GM21529 (cell line): ENCODE measurements around the gene CNOT9.
"Not testable (repeated sequence)": the region's sequence is repeated elsewhere in the genome, so short reads cannot be mapped to it uniquely, and the experiment has no call there.

ENCODE experiments used
- ATAC-seq: cut with Tn5 transposase; IDR thresholded peaks from one replicate; pipeline ENCODE4 v1.9.1; 2021; ENCODE audit not compliant: unreplicated experiment

The CNOT9 gene, protein sequence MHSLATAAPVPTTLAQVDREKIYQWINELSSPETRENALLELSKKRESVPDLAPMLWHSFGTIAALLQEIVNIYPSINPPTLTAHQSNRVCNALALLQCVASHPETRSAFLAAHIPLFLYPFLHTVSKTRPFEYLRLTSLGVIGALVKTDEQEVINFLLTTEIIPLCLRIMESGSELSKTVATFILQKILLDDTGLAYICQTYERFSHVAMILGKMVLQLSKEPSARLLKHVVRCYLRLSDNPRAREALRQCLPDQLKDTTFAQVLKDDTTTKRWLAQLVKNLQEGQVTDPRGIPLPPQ

DNA sequence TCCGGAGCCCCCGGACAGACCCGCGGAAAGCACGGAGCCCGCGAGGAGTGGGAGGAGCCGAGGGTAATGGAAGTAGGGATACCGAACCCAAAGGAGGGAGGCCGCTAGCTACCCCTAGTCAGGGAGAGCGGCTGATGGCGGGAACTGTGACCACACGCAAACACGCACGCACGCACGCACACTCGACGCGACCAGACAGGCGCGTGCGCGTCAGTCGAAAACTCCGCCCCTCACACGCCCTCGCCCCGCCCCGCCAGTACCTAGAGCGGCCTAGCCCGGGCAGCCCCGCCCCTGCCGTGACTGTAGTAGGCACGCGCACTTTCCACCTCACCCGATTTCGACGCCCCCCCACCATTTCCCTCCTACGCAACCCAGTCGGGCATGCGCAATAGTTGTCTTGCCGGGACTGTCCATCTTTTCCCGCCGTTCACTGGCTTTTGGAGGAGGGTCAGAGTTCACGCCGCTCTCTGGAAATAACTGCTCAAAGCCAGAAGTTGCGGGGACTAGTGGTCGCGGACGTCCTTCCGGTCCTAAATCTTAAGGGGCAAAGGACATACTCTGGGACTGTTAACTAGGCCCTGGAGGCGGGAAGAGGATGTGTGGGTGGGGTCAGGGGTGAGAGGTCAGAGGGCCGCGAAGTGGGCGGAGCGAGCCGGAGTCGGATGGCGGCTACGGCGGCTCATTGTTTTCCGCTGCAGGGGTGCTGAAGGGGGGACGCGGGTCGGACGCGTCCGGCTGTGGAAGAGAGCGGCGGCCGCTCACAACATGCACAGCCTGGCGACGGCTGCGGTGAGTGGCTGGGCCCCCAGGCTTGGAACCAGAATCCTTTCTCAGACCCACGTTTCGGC, at the start of gene CNOT9, which contains the start of gene USP37:
Gene CNOT9, plus strand, starts transcription at position 650 of the 848 bp plus-strand sequence. Its CDS starts 116 bp downstream, at position 766.
Gene USP37, minus strand, starts transcription at position 162 of the 848 bp plus-strand sequence. CDS start 9,698 bp downstream, outside the sequence.
- peak; percentile 74 for ATAC-seq

DNA sequence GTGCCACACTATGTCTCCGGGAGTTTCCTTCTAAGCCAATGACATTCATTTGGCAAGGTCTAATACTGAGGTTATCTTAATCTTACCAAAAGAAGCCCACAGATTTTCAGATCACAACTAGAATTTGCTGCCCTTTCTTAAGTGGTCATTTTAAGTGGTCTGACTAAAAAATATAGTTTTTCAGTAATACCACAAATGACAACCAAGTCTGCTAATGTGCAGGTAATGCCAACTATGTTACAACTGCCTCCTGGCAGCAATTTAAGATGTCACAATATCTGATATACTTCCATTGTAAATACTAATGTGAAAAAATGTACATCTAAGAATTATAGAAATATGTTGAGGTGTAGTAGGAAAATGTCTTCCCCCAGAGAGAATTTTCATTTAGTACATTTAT, 49.8 kb upstream of the CNOT9 start:
- no peak for ATAC-seq

DNA sequence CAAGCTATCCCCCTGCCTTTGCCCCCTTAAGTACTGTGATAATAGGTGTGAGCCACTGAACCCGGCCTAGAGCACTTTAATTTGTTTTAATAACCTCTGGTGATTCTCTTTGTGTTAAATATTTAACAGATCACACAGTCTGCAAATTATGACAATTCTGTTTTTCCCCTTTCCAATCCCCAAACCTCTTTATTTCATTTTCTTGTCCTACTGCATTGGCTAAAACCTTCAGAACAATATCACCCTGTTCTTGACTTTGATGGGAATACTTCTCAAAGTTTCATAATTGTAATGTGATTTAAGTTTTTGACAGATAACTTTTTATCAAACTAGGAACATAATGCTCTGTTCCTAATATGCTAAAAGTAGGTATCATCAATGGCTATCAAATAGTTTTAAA, 45.0 kb upstream of the CNOT9 start:
- no peak for ATAC-seq

DNA sequence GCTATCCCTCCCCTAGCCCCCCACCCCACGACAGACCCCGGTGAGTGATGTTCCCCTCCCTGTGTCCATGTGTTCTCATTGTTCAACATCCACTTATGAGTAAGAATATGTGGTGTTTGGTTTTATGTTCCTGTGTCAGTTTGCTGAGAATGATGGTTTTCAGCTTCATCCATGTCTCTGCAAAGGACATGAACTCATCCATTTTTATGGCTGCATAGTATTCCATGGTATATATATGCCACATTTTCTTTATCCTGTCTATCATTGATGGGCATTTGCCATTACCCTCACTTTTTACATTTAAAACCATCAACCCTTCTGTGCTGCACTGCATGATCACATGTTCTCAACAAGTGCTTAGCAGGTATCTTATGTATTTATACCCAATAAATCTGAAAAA, 40.2 kb upstream of the CNOT9 start:
- not testable (repeated sequence) for ATAC-seq

DNA sequence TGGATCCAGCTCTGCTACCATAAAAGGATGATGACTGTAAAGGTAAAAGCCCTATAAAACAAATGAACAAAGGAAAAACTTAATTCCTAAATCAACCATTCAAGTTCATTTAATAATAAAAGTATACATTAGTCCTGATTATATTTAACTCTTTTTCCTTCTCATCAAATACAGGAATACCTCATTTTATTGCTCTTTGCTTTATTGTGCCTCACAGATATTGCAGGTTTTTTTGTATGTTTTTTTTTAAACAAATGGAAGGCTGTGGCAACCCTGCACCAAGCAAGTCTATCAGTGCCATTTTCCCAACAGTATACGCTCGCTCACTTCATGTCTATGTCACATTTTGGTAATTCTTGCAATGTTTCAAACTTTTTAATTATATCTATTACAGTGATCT, 38.6 kb upstream of the CNOT9 start:
- no peak for ATAC-seq

DNA sequence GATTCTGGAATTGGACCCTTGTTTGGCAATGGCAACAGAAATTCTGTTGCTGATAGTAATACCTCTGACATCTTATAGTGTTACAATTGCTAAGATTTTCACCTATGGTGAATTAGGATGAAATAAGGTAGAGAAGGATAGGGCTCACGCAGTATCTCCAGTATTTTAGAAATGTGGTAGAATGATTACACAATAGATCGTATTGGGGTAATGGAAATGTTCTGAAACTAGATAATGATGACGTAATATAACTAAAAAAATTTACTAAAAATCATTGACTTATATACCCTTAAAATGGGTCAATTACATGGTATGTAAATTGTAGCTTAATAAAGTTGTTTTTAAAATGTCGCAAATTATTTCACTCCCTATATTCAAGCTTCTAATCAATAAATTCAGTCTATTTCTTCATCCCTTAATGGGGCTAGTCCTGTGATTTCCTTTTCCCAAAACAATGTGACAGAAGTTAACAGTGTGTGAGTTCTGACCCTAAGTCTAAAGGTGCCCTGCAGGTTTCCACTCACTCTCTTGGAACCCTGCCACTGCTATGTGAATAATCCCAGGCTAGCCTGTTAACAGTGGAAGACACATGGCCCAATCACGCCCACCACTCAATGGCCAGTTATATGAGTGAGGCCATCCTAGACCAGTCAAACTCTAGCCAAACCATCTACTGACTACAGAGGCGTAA, 31.7 kb upstream of the CNOT9 start:
- no peak for ATAC-seq

DNA sequence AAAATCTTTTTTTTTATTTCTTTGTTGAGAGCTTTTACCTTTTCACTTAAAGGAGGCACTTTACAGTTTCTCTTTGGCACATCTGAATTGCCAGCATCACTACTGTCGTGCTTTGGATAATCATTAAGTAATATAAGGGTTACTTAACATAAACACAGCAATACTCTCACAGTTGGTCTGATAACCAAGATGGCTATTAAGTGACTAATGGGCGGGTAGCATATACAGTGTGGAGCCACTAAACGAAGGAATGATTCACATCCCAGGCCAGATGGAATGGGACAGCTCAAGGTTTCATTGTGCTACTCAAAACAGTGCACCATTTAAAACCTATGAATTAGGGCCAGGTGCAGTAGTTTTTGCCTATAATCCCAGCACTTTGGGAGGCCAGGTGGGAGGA, 28.6 kb upstream of the CNOT9 start:
- no peak for ATAC-seq

DNA sequence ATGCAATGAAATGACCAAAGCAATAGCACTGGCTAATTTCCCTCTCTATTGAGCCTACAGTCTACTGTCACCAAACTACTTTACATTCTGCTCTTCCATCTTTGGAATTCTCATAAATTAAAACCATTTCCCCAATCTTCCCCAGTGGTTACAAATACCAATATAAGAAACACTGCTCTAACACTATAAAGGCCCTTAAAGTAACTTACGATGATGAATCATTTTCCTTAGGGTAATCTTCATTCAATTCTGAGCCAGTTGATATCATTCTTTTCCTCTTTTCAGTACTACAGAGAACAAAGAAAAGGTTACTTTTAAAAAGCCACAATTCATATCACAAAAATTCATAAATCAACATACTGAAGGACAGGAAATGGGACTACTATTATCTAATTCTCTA, 22.6 kb upstream of the CNOT9 start:
- ATAC-seq, result no peak

DNA sequence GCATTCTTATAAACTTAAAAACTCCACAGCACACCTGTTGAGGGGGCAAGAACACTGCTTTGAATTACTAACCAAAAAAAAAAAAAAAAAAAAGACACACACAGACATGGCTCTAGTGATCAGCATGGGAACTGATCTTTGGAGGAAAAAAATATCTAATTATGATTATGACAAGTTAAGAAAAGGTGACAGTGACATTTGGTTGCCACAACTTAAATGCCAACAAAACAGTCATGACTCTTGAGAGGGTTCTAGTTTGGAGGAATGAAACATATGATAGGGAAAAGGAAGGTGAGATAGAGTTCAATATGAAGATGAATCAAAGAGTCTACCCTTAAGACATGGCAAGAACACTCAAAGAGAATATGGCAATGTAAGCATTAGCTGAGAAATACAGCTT, 21.1 kb upstream of the CNOT9 start:
- no peak for ATAC-seq

DNA sequence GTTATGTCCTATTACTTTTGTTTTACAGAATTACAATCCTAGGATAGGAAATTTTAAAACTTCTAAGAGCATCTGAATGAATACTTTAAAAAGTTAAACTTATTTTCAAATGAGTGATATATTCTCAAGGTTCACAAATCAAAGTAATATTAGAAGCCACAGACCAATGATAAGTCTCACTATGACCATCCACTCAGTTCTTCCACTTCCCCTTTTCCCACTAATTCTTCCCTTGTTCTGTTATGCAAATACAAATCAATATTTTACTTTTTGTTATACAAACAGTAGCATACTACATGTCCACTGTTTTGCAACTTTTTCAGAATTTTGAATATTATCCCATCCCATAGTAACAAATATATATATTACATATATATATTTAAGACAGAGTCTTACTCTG, 20.7 kb upstream of the CNOT9 start:
- ATAC-seq, result no peak

DNA sequence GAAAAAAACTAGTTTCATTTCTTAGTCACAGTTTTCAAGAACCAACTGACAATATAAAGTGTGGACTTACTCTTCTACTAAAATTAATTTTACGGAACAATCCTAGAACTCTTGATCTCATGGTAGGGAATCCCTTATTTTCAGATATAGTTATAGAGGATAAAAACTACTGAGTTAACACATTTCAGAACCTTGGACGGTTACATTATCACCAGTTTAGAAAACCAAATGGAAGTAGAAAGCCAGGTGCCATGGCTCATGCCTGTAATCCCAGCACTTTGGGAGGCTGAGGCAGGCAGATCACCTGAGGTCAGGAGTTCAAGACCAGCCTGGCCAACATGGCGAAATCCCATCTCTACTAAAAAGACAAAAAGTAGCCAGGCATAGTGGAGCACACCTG, 14.4 kb upstream of the CNOT9 start:
- not testable (repeated sequence) for ATAC-seq

DNA sequence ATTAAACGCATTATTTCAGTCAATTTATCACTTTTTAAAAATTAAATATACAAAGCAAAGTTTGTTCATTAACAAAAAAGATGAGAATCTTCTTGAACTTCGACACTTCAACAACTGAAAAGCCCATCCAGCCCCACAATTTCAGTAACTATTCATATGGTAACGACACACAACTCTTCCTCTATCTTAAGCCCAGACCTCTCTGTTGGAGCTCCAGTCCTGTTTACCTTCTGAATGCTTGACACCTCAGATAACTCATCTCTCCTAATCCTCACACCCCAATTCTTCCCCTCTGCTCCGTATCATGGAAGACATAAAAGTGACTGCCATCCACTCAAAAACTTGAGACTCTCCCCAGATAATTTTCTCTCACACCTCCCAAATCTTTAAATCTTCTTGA, 13.1 kb upstream of the CNOT9 start:
- ATAC-seq, result no peak

DNA sequence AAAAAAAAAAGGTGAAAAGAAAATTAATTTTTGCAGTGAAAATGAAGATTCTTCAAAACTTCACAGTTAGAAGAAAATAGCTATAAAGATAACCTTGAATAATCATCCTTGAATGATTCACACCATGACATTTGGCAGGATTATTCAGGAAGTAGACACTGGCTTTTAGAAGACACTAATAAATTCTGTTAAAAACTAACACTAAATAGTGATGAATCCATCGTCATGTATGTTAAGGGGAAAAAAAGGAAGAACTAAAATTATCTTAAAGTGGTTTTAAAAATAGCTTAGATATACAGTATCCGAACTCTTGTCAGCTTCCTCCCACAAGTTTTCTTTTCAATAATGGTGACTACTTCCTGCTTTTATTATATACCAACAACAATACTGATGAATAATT, 10.7 kb upstream of the CNOT9 start:
- no peak for ATAC-seq

DNA sequence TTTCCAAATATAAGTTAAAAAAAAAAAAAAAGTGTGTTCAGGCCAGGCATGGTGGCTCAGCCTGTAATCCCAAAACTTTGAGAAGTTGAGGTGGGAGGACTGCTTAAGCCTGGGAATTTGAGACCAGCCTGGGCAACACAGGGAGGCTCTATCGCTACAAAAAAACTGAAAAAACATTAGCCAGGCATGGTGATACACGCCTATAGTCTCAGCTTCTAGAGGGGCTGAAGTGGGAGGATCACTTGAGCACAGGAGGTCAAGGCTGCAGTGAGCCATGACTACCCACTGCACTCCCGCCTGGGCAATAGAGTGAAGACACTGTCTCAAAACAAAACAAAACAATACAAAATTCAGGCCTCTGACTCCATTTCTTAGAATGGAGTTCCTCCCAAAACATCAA, 9.7 kb upstream of the CNOT9 start:
- ATAC-seq, result no peak

DNA sequence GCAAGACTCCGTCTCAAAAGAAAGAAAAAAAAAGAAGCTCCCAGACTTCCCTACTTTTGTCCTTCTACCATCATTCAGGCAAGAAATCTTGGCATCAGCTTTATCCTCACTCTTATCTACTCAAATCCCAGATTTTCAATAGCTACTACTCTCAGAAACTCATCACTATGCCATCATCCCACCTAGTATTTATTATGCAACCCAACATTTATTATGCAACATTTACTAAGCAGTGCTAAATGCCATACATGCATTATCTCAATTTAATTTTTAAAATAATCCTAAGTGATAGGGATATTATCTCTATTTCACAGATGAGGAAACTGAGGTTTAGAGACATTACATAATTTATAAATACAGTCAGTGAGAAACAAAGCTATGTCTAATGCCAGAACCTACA, 4.6 kb upstream of the CNOT9 start:
- no peak for ATAC-seq

DNA sequence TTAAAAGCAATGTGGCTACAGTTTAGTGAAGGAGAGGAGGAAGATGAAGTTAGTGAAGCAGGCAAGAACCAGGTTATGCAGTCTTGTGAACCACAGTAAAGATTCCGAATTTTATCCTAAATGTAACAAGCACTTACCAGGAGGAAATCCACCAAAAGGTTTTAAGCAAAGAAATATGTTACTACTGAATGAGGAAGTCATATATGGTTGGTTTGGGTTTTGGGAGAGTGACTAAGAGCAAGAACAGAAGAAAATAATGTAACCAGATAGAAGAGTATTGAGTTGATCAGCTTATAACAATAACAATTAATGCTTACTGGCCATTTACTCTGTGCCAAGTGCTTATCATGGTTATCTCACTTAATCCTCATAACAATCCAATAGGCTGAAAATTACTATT, 2.3 kb upstream of the CNOT9 start:
- no peak for ATAC-seq

DNA sequence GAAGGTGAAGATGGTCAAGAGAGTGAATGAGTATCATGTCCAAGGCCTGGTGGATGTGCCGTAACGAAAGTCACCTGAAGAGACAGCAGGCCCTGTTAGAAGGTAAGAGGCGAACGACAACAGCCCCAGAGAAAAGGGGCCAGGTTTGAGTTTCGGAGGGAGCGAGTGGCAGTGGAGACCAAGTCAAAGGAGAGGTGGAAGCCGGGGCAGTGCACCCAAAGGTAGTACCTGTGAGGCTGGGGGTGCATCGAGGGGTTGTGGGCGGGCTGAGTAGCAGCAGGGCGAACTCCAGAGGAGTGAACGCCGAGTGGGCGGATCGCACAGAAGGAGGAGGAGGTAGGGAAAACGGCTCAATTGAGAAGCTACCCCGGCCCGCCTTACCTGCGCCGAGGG, 846 bp upstream of the CNOT9 start:
- ATAC-seq, result peak; percentile 41

DNA sequence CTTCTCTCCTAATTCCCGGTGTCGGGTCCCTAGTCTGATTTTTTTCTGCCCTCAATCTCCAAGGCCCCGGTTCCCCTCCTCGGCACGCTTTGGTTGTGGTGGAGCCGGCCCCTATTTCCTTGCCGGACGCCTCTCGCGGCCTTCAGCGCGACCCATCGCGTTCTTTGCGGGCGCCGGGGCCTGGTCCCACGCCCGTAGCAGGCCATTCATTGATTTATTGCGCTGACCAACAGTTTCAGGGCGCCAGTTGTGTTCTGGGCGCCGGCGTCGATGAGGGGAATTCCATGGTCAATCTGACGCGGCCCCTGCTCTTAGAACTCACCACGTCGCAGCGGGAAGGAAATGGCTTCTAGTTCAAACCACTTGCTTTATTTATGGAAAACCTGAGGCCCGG, 396 bp downstream of the CNOT9 start:
- peak; percentile 23 for ATAC-seq

DNA sequence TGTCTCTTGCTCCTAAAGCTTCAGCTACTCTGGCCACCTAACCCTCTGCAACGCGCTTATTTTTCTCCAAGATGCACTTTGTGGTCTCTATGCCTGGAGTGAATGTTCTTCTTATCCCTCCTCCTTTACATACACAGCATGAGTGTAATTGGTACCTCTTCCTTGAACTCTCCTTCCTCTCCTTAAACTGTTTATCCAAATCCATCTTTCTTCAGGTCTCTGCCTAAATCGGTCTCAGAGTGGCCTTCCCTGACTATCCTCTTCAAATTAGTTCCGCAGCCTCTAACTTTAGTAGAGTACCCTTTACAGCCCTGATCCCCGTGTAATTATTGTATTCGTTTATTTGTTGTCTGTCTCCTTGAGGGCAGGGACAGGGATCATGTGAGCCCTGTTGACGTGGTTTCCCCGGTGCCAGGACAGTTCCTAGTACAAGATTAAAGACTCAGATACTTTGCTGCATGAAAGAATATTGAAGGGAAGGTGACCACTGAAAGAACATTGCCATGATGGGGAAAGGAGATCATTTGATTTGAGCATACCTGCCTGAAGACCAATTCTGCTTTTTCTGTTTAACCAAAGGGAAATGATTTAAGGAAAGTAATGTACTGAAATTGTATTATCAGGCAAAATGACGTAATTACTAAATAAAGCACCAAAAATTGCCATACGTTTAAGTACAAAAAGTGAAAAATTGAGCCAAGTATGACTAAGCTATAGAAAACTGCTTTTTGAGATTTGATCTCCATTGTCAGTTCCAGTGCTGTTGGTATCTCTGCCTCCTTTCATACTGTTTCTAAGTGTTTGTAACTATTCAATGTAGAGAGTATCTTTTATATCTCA, 1.2 kb downstream of the CNOT9 start:
- ATAC-seq, result no peak

DNA sequence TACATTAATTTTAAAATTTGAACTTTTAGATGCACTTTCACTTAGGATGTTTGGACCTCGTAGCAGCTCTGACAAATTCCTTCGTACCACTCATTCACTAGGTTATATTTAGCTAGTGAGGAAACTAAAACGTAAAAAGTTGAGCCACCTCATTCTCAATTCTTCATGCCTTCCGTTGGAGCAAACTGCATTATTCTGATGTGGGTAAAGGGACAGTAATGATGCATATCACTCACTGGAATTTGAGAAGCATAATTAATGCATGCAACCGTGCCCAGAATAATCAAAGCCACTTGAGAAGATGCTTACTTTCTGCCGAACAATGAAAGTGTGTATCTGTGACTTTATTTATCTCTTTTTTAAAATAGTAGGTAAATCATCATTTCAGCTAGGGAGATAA, 2.2 kb downstream of the CNOT9 start:
- no peak for ATAC-seq

DNA sequence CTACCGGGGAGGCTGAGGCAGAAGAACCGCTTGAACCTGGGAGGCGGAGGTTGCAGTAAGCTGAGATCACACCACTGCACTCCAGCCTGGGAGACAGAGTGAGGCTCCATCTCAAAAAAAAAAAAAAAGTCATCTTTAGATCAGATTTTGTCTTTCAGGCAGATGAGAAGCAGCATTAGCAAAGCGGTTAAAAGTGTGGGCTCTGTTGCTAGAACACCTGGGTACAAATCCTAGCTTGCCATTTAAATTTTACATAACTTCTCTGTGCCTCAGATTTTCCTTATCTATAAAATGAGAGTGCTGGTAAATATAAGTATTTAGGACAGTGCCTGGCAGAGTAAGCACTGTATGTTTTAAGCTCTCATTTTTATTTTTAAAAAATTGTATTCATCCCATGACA, 8.2 kb downstream of the CNOT9 start:
- ATAC-seq, result no peak
